Heart left ventricle (tissue), 13 donors: ENCODE results near the gene DNAAF9.

Experiments
- CTCF ChIP-seq, 12 donors: fragments of 200-600 bp; sonication (generic) in 4 of 12; IDR thresholded peaks; one replicate each; pipeline versions ENCODE4 v1.5.0 to v1.8.0; 2018 to 2022; ENCODE audit warnings: antibody characterized with exemption in 12 of 12, mild to moderate bottlenecking in 5 of 12
- POLR2A ChIP-seq, 2 donors: fragments of 450-650 bp; IDR thresholded peaks; one replicate each; pipeline ENCODE4 v1.6.1; 2017; ENCODE audit warnings: antibody characterized with exemption in 2 of 2, mild to moderate bottlenecking in 2 of 2, moderate library complexity in 2 of 2
- donor health status: ischemic (EF 13 %, LVEDD 7.1; RV severe dilation, severe dysfunction).
- donor health status: DM: no; HTN: yes; CAD: no.
- donor health status: DM: no; HTN: no; CAD: no.
- donor health status: ischemic (EF 25% LVEDD 6.9; RV normal size, moderate dysfunction).
- donor health status: ischemic (EF 25% LVEDD 5.7; RV mildly dilated, moderate dysfunction).
- donor health status: ischemic (EF 35%, LVEDD 5.7; RV mildly dilated, moderate dysfunction).
- donor health status: nonischemic (EF 11% LVEDD 7.7; RV severe dilation, severe dysfunction).
- donor health status: DM: yes; HTN: yes; CAD: no.
- donor health status: PGD.
- donor health status: ischemic (EF 29% LVEDD 5.4; RV normal size, mild dysfunction).
- donor health status: nonischemic (EF 23%, LVEDD 6.1; RV moderate dilation, normal function).

- no peak for TF ChIP-seq CTCF (IDR thresholded peaks at IDR 0.05)
- no peak for TF ChIP-seq POLR2A (IDR thresholded peaks at IDR 0.05)
These were observed 14.7 kb downstream of the DNAAF9 start for GRCh38 chr20:3392756-3393155.
